RWPE2 (cell line): ENCODE measurements around the gene FGF4.
A peak's percentile ranks its signal among the peaks of the same experiment; 100 is the strongest.

Experiments
- ATAC-seq: fragments of 200-7000 bp; cut with Tn5 transposase; 3 replicates; pipeline ENCODE4 v1.9.1; 2021; ENCODE audit warnings: low read depth
- DNase-seq: peaks from one replicate; pipeline ENCODE4 v3.0.0-alpha.2; 2020; ENCODE audit warnings: low spot score
- H3K27ac ChIP-seq: fragments of 450-650 bp; 2 replicates; pipeline ENCODE4 v1.5.1; 2017; ENCODE audit warnings: mild to moderate bottlenecking; ENCODE audit not compliant: poor library complexity, severe bottlenecking
- H3K27me3 ChIP-seq: fragments of 250-450 bp; sonication (Bioruptor Pico); 2 replicates; pipeline ENCODE4 v1.5.1; 2021; ENCODE audit warnings: mild to moderate bottlenecking, moderate library complexity; ENCODE audit not compliant: insufficient read depth, poor library complexity, severe bottlenecking
- H3K36me3 ChIP-seq: fragments of 250-450 bp; sonication (Bioruptor Pico); 2 replicates; pipeline ENCODE4 v1.5.1; 2020; ENCODE audit warnings: low read depth, mild to moderate bottlenecking, moderate library complexity
- H3K4me1 ChIP-seq: fragments of 250-450 bp; sonication (Bioruptor Pico); 2 replicates; pipeline ENCODE4 v1.5.1; 2021; ENCODE audit warnings: mild to moderate bottlenecking, moderate library complexity; ENCODE audit not compliant: insufficient read depth, poor library complexity, severe bottlenecking
- H3K4me3 ChIP-seq: fragments of 250-450 bp; sonication (Bioruptor Pico); 2 replicates; pipeline ENCODE4 v1.5.1; 2021; ENCODE audit warnings: mild to moderate bottlenecking, moderate library complexity; ENCODE audit not compliant: severe bottlenecking
- H3K9me3 ChIP-seq: fragments of 250-450 bp; sonication (Bioruptor Pico); 2 replicates; pipeline ENCODE4 v1.5.1; 2021; ENCODE audit warnings: mild to moderate bottlenecking, moderate library complexity; ENCODE audit not compliant: severe bottlenecking
- CTCF ChIP-seq: fragments of 450-650 bp; IDR thresholded peaks from one replicate; pipeline ENCODE4 v1.5.1; 2017; ENCODE audit warnings: mild to moderate bottlenecking, moderate library complexity; ENCODE audit not compliant: poor library complexity, severe bottlenecking

The FGF4 gene

GRCh38 chr11:69791276-69792180, 16.4 kb upstream of the FGF4 start:
- peak; percentile 51 for ATAC-seq
- H3K27ac ChIP-seq = no peak overlapping the region
- H3K36me3 ChIP-seq = no peaks in the 10 kb centered on the region
- H3K27me3 ChIP-seq = no peaks in the 10 kb centered on the region
- no peaks in the 10 kb centered on the region for H3K4me1 ChIP-seq
- no peak overlapping the region for H3K4me3 ChIP-seq
- no peaks in the 10 kb centered on the region for H3K9me3 ChIP-seq
- peak; percentile 36 for DNase-seq
- TF ChIP-seq CTCF = no peak

GRCh38 chr11:69788956-69789355, 13.8 kb upstream of the FGF4 start:
- H3K4me3 ChIP-seq = no peak overlapping the region
- no peaks in the 10 kb centered on the region for H3K36me3 ChIP-seq
- no peaks in the 10 kb centered on the region for H3K4me1 ChIP-seq
- no peak overlapping the region for H3K27ac ChIP-seq
- H3K27me3 ChIP-seq = no peaks in the 10 kb centered on the region
- H3K9me3 ChIP-seq = no peaks in the 10 kb centered on the region
- DNase-seq (no peak), ATAC-seq (no peak)
- TF ChIP-seq CTCF = no peak

GRCh38 chr11:69787906-69788305, 12.8 kb upstream of the FGF4 start:
- ATAC-seq (no peak), DNase-seq (no peak)
- H3K4me1 ChIP-seq = no peaks in the 10 kb centered on the region
- H3K27ac ChIP-seq = no peak overlapping the region
- no peaks in the 10 kb centered on the region for H3K27me3 ChIP-seq
- H3K9me3 ChIP-seq = no peaks in the 10 kb centered on the region
- no peak overlapping the region for H3K4me3 ChIP-seq
- H3K36me3 ChIP-seq = no peaks in the 10 kb centered on the region
- no peak for TF ChIP-seq CTCF

- DNase-seq = no peak
- no peaks in the 10 kb centered on the region for H3K4me1 ChIP-seq
- H3K4me3 ChIP-seq = no peak overlapping the region
- TF ChIP-seq CTCF = no peak
- H3K27ac ChIP-seq = no peak overlapping the region
- no peaks in the 10 kb centered on the region for H3K9me3 ChIP-seq
- no peak for ATAC-seq
- no peaks in the 10 kb centered on the region for H3K27me3 ChIP-seq
- no peaks in the 10 kb centered on the region for H3K36me3 ChIP-seq
These were observed 12.3 kb upstream of the FGF4 start for GRCh38 chr11:69787457-69787856.

- no peaks in the 10 kb centered on the region for H3K36me3 ChIP-seq
- no peak overlapping the region for H3K27ac ChIP-seq
- ATAC-seq (no peak), DNase-seq (no peak)
- H3K9me3 ChIP-seq = no peaks in the 10 kb centered on the region
- no peaks in the 10 kb centered on the region for H3K4me1 ChIP-seq
- H3K4me3 ChIP-seq = no peak overlapping the region
- no peak for TF ChIP-seq CTCF
- H3K27me3 ChIP-seq = peaks cover 12% of the 10 kb centered on the region
These were observed 6.1 kb upstream of the FGF4 start for GRCh38 chr11:69781241-69781640.
